SK-N-SH (cell line): ENCODE measurements around the gene RASSF4.

Experiments
- EZH2phosphoT487 ChIP-seq: fragments of 200-600 bp; sonication (generic); IDR thresholded peaks from 2 replicates; pipeline ENCODE4 v1.6.1; 2017; ENCODE audit warnings: low read depth, mixed run types, mild to moderate bottlenecking, antibody characterized with exemption, moderate library complexity, borderline replicate concordance
- FOXJ3 ChIP-seq: sonication (generic); formaldehyde crosslinking; IDR thresholded peaks from 2 replicates; pipeline ENCODE4 v1.5.1; 2020; ENCODE audit warnings: mild to moderate bottlenecking, missing genetic modification reagents
- GATA2 ChIP-seq: sonication (generic); formaldehyde crosslinking; IDR thresholded peaks from 2 replicates; pipeline ENCODE4 v1.5.0; 2020; ENCODE audit warnings: mild to moderate bottlenecking, missing genetic modification reagents
- JUND ChIP-seq: IDR thresholded peaks from 2 replicates; pipeline ENCODE4 v1.4.0; 2012
- TEAD4 ChIP-seq: IDR thresholded peaks from 2 replicates; pipeline ENCODE4 v1.4.0; 2012; ENCODE audit warnings: mild to moderate bottlenecking, borderline replicate concordance; ENCODE audit not compliant: insufficient read depth
- ZBTB33 ChIP-seq: IDR thresholded peaks from 2 replicates; pipeline ENCODE4 v1.4.0; 2012; ENCODE audit warnings: low read depth, borderline replicate concordance
- TF ChIP-seq, protein P1 (sequence below): fragments of 200-600 bp; sonication (generic); IDR thresholded peaks from 2 replicates; pipeline ENCODE4 v1.6.1; 2017; ENCODE audit warnings: antibody characterized with exemption, mild to moderate bottlenecking, moderate library complexity
- TF ChIP-seq, protein P2 (sequence below): fragments of 150-350 bp; IDR thresholded peaks from 2 replicates; pipeline ENCODE4 v1.6.1; 2017; ENCODE audit warnings: antibody characterized with exemption, low read length, low read depth, borderline replicate concordance

DNA sequence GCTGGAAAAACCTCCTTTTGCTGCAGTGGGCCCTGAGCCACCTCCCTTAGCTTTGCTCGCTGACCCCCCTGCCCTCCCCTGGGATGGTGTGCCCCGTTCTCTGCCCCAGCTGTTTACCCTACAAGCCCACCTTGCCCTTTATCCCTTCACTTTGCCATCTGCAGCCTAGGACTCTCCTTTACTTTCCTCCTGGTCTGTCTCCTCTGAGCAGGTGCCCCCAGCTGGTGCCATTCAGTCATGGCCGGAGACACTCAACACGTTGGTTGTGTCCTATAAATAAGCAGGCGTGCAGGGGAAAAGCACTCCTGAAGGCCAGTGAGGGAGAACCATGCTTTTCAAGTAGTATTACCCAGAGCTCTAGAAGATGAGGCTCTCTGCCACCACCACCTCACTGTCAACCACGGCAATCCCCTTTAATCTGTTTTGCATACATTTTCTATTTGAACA, 6.1 kb downstream of the RASSF4 start:
- TF ChIP-seq TEAD4 (no peak), JUND (no peak), ZBTB33 (no peak), EZH2phosphoT487 (no peak), FOXJ3 (CRISPR knock-in tag) (no peak), GATA2 (no peak)
- TF ChIP-seq, protein P1, sequence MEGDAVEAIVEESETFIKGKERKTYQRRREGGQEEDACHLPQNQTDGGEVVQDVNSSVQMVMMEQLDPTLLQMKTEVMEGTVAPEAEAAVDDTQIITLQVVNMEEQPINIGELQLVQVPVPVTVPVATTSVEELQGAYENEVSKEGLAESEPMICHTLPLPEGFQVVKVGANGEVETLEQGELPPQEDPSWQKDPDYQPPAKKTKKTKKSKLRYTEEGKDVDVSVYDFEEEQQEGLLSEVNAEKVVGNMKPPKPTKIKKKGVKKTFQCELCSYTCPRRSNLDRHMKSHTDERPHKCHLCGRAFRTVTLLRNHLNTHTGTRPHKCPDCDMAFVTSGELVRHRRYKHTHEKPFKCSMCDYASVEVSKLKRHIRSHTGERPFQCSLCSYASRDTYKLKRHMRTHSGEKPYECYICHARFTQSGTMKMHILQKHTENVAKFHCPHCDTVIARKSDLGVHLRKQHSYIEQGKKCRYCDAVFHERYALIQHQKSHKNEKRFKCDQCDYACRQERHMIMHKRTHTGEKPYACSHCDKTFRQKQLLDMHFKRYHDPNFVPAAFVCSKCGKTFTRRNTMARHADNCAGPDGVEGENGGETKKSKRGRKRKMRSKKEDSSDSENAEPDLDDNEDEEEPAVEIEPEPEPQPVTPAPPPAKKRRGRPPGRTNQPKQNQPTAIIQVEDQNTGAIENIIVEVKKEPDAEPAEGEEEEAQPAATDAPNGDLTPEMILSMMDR = no peak
- TF ChIP-seq, protein P2, sequence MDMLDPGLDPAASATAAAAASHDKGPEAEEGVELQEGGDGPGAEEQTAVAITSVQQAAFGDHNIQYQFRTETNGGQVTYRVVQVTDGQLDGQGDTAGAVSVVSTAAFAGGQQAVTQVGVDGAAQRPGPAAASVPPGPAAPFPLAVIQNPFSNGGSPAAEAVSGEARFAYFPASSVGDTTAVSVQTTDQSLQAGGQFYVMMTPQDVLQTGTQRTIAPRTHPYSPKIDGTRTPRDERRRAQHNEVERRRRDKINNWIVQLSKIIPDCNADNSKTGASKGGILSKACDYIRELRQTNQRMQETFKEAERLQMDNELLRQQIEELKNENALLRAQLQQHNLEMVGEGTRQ = no peak
